ENCODE results near the gene CLIP1.
"Not testable (repeated sequence)": the region's sequence is repeated elsewhere in the genome, so short reads cannot be mapped to it uniquely, and the experiment has no call there.

CLIP1 gene

DNA sequence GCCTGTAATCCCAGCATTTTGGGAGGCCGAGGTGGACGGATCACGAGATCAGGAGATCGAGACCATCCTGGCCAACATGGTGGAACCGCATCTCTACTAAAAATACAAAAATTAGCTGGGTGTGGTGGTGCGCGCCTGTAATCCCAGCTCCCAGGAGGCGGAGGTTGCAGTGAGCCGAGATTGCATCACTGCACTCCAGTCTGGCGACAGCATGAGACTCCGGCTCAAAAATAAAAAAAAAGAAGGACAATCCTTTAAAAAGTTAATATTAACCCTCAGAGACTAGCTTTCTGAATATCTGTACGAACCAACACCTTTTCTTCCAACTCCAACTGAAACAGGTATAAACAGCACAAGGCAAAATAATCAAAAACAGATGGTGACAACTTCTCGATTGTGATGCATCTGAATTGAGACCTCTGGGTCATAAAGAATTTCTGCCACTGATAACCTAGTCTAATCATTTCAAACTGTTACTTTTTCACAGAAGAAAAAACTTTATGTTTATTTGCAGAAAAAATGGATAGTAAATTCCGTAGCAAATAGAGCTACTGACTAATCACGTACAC lies 27.8 kb downstream of the CLIP1 start:
- DNase-seq: no peak

- no peak for DNase-seq
Measured at GRCh38 chr12:122393817-122394216, 28.7 kb downstream of the CLIP1 start.

DNA sequence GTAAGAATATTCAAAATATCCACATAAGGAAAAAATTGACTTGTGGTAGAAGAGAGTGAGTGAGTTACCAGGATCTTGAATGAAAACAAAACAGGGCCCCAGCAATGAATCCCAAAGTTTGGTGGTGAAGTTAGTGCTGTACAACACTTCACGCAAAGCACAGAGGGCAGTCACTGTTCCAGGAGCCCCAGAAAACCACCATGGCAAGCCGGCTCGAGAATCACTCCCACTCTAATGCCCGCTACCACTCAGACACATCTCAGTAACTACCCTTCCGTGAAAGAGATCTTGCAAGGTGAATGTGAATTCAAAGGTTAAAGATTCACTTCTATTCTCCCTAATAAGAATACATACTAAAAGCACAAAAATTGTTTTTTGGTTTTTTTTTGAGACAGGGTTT lies 30.1 kb downstream of the CLIP1 start:
- no peak for DNase-seq

DNA sequence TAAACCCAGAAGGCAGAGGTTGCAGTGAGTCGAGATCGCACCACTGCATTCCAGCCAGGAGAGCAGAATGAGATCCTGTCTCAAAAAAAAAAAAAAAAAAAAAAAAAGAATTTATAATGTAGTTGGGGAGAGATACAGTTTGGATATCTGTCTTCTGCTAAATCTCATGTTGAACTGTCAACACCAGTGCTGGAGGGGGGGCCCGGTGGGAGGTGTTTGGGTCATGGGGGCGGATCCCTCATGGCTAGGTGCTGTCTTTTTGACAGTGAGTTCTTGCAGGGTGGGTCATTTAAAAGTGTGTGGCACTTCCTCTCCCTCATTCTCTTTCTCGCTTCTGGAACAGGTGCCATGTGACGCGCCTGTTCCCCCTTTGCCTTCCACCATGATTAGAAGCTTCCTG lies 32.8 kb downstream of the CLIP1 start:
- no peak for DNase-seq

- no peak for DNase-seq
Measured at GRCh38 chr12:122387887-122388286, 34.6 kb downstream of the CLIP1 start.

DNA sequence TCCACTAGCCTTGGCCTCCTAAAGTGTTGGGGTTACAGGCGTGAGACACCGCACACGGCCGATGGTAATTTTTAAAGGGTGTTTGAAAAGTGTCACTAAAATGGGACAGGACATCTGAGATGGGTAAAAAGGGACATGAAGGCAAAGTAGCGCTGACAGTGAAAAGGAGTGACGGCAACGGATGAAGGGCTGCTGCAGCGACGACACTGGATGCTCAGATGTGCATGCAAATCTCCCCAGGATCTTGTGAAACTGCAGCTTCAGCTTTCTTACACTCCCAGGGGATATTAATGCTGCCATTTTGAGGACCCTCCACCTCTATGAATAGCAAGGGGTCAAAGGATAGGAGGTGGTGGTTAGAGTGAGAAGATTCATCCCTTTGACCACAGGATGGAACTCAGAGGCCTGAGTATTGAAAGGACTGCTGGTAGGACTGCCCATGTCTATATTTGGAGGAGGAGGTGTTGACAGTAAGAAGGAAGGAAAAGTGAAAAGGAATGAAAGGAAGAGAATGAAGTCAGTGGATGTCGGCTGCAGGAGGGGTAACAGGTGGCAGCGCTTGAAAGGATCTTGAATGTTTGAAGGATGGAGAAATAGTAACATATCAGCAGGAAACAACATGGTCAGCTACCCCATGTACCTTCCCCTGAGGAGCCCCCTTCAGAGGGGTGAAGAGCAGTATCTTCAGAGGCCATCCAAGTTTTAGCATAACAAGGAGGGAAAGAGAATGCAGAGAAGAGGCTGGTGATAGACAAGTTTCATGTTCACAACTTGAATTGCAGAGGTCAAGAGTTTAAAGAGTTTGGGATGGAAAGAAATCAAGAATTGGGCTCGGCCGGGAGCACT lies 37.1 kb downstream of the CLIP1 start:
- no peak for DNase-seq

- DNase-seq: no peak
Measured at GRCh38 chr12:122382919-122383350, 39.5 kb downstream of the CLIP1 start.

DNA sequence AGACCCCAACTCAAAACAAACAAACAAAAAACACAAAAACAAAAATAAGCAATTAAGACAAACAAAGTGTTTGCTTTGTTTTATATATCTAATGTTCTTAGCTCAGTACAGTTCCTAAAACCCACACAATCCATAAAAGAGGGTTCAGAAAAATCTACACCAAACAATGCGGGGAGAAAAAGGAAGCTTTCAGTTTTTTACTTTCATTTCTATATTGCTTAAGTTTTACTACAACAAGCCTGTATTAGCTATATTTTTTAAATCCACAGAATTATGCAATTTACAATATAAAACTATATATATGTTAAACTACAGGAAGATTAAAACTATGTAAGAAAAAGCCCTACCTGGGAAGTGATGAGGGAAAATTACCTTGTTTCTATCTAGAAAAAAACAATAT lies 41.4 kb downstream of the CLIP1 start:
- no peak for DNase-seq

GRCh38 chr12:122376751-122377150 lies 45.7 kb downstream of the CLIP1 start:
- DNase-seq: not testable (repeated sequence)

DNA sequence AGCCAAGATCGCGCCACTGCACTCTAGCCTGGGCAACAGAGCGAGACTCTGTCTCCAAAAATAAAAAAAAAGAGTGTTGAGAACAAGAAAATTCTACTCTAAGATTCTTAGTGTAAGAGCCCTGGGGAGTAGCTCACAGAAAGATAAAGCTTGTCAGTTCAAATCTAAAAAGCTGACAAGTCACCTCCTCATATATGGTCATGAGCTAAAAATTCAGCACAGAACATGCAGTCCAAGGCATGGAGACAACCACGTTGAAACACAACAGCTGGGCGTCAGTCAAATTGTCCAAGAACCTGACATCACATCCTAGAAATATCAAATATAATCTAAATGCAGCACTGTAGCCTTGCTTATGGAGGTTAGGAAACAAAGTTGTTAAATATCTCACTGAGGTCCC lies 47.8 kb downstream of the CLIP1 start:
- DNase-seq: no peak

DNA sequence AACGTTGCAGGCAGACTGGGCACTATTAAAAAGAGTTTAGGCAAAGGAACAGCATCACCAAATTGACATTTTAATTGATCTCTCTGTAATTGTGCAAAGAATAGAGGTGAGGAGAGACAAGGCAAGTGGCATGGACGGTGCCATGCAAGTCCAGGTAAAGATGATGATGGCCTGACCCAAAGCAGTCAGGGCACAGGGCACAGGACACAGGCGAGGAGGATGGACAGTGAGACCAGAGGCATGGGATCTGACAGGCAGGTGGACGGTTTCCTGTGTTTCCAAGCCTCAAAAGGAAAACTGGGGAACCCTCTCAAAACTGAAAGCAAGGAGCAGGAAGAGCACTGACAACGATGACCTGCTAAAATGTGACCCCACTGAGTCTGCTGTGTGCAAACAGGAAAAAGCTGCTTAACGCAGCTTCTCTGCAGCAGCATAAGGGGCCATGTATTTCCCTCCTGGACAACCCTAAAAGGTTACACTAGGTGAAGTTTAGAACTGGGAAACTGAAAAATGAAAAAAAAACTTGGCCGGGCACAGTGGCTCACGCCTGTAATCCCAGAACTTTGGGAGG lies 50.9 kb downstream of the CLIP1 start:
- DNase-seq: no peak

DNA sequence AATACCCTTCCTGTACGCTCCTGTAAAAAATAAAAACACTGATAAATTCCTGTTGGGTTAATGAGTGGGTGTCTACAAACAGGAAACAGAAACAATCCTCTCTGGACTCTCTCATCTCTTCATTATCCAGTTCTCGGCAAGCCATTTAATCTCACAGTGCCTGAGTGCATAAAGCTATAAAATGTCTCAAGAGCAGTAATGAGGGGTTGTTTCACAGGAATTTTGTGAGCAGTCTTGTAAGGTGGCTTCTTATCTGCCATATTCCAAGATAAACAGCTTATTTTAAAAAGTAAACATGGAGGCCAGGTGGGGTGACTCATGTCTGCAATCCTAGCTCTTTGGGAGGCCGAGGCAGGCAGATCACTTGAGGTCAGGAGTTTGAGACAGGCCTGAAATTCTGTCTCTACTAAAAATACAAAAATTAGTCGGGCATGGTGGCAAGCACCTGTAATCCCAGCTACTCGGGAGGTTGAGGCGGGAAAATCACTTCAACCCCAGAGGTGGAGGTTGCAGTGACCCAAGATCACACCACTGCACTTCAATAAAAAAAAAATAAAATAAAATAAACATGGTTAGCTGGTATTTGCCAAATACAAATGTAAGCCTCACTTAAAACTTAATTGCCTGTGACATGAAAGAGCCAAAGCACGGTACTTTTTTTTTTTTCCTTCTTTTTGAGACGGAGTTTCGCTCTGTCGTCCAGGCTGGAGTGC lies 54.0 kb downstream of the CLIP1 start:
- DNase-seq: no peak

DNA sequence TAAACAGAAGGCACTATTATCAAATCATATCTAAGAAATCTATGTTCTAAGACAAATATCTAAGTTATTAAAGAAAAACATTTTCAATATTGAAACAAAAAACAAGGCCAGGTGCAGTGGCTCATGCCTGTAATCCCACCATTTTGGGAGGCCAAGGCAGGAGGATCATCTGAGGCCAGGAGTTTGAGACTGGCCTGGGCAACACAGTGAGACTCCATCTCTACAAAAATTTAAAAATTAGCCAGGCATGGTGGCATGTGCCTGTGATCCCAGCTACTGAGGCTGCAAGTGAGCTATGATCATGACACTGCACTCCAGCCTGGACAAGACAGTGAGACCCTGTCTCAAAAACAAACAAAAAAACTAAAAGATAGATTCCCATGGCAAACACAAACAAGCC lies 54.8 kb downstream of the CLIP1 start:
- DNase-seq: not testable (repeated sequence)

GRCh38 chr12:122366685-122367475 lies 55.6 kb downstream of the CLIP1 start:
- DNase-seq: no peak

- not testable (repeated sequence) for DNase-seq
Measured at GRCh38 chr12:122365226-122365625, 57.2 kb downstream of the CLIP1 start.

- no peak for DNase-seq
Measured at GRCh38 chr12:122363782-122364181, 58.7 kb downstream of the CLIP1 start.

DNA sequence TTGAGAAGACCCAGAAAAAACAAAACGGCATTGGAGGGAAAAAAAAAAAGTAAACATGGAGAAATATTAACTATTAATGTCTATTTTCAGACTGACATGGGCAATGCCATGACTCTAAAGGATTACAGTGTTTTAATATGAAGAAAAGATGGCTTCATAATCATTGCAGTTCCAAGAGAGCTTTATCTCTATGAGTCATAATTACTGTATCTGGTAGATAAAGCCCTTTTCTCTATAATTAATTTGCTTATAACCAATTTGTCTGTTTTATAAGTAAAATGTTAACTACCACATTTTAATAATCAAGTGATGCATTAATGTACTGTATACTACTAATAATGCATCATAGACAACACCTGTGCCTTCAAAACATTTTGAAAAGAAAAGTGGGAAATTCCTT lies 59.7 kb downstream of the CLIP1 start:
- DNase-seq: no peak

GRCh38 chr12:122358403-122358802 lies 64.1 kb downstream of the CLIP1 start:
- DNase-seq: not testable (repeated sequence)

GRCh38 chr12:122357536-122357935 lies 64.9 kb downstream of the CLIP1 start:
- not testable (repeated sequence) for DNase-seq

- DNase-seq: not testable (repeated sequence)
Measured at GRCh38 chr12:122356991-122357390, 65.5 kb downstream of the CLIP1 start.

- peak; percentile 39 for DNase-seq
Measured at GRCh38 chr12:122356192-122356635, 66.3 kb downstream of the CLIP1 start.

DNA sequence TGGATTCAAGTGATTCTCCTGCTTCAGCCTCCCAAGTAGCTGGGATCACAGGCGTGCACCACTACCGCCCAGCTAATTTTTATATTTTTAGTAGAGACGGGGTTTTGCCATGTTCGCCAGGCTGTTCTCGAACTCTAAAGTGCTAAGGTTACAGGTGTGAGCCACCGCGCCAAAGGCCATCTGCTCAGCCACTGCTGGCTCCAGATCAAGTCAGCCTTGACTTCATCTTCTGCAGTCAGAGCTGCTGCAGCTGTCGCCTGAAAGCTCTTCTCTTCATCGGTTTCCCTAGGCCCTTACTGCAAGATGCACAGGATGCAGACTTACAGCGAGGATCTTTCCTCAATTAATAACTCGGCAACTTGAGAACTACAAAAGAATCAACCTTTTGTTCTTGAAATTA lies 66.8 kb downstream of the CLIP1 start:
- DNase-seq: no peak
